Liver (tissue), 3 donors: ENCODE results near the gene FXYD4.
A peak's percentile ranks its signal among the peaks of the same experiment; 100 is the strongest.

Experiments
- CTCF ChIP-seq: fragments of 150-350 bp; IDR thresholded peaks from 2 replicates; pipeline ENCODE4 v1.5.1; 2017; ENCODE audit warnings: improper control_type of control experiment, low read depth, low read length; ENCODE audit not compliant: missing input control
- REST ChIP-seq: IDR thresholded peaks from 2 replicates; pipeline ENCODE4 v1.6.1; 2016; ENCODE audit warnings: antibody characterized with exemption, mild to moderate bottlenecking
- RXRA ChIP-seq, 2 donors: IDR thresholded peaks; 2 replicates each; pipeline ENCODE4 v1.6.1; 2017 to 2018; ENCODE audit warnings: antibody characterized with exemption in 2 of 2, mild to moderate bottlenecking in 1 of 2
- SP1 ChIP-seq: IDR thresholded peaks from 2 replicates; pipeline ENCODE4 v1.6.1; 2018; ENCODE audit warnings: antibody characterized with exemption, mild to moderate bottlenecking
- TAF1 ChIP-seq: conservative IDR thresholded peaks from 2 replicates; pipeline ENCODE4 v1.6.1; 2016; ENCODE audit warnings: antibody characterized with exemption, mild to moderate bottlenecking
- donor health status: healthy.
- donor health status: healthy.

GRCh38 chr10:43348511-43349312, 22.7 kb upstream of the FXYD4 start:
- TF ChIP-seq CTCF (peak; percentile 96), REST (no peak), TAF1 (no peak), SP1 (no peak), RXRA (IDR thresholded peaks at IDR 0.05) (no peak)
